Neural crest cell (in vitro differentiated cells): ENCODE results near the gene SYCP2L. TPM values are rescaled to one million over a fixed set of nuclear protein-coding genes. Genes with fewer than 3 reads are reported as not detected.
A peak's percentile ranks its signal among the peaks of the same experiment; 100 is the strongest.

Experiments
- DNase-seq: peaks from one replicate; pipeline ENCODE4 v3.0.0; 2021; ENCODE audit warnings: low read depth, mixed read lengths, low spot score
- H3K27ac Mint-ChIP-seq: one replicate; pipeline ENCODE4 v1.8.0; 2021; ENCODE audit warnings: mild to moderate bottlenecking, mixed read lengths; ENCODE audit not compliant: unreplicated experiment
- H3K27me3 Mint-ChIP-seq: 2 replicates; pipeline ENCODE4 v1.8.0; 2021; ENCODE audit warnings: low read depth, mild to moderate bottlenecking, mixed read lengths
- H3K36me3 Mint-ChIP-seq: 2 replicates; pipeline ENCODE4 v1.8.0; 2021; ENCODE audit warnings: low read depth, mild to moderate bottlenecking, mixed read lengths
- H3K4me1 Mint-ChIP-seq: 2 replicates; pipeline ENCODE4 v1.8.0; 2021; ENCODE audit warnings: mixed read lengths
- H3K4me3 Mint-ChIP-seq: one replicate; pipeline ENCODE4 v1.8.0; 2021; ENCODE audit warnings: mild to moderate bottlenecking, mixed read lengths
- H3K9me3 Mint-ChIP-seq: 2 replicates; pipeline ENCODE4 v1.8.0; 2021; ENCODE audit warnings: mixed read lengths
- CTCF ChIP-seq: fragments of 200-600 bp; sonication (generic); conservative IDR thresholded peaks from 2 replicates; pipeline ENCODE4 v1.5.0; 2021; ENCODE audit warnings: antibody characterized with exemption, mild to moderate bottlenecking
- total RNA-seq: library from RNA; stranded (reverse); gene quantifications from 2 replicates; pipeline ENCODE4 v1.2.1, GENCODE V29; 2021

SYCP2L gene
- total RNA-seq, 1 donor from 2014 or later, result 5.6 TPM

DNA sequence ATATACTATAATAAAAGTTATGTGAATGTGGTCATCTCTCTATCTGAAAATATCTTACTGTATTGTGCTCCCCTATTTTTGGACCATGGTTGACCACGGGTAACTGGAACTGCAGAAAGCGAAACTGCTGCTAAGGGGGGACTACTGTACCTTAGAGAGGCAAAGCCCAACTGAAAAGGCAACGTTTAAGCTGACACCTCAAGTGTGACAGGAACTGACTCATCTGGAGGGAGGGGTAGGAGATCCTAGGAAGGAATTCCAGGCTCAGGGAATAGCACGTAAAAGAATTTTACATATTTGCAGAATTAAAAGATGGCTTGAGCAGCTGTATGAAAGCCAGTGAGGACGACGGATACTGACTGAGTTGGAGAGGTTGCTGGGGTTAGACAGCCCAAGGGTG is 122.5 kb downstream of the SYCP2L start:
- no peak for TF ChIP-seq CTCF
- Mint-ChIP-seq H3K27me3 (no peaks in the 10 kb centered on the region), H3K9me3 (no peaks in the 10 kb centered on the region), H3K36me3 (no peaks in the 10 kb centered on the region), H3K4me1 (no peaks in the 10 kb centered on the region), H3K27ac (no peak overlapping the region), H3K4me3 (no peak overlapping the region)
- no peak for DNase-seq

DNA sequence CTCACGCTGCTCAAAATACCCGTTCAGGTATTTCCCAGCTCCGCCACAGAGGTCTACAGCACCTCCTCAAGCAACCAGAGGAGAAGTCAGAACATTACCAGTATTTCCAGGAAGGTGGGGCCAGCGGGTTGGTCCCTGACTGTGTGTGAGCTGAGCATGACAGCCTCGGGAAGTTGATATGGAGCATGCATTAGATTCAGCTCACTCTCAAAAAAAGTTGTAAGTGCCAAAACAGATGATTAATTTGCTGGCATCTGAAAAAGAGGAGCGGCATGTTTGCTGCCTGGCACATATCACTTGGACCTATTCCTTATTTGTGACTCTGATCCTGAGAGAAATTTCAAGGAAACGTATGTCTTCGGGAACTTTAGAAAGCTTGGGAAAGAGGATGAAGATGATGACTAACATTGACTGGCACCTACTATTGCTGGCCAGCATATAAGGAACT is 125.0 kb downstream of the SYCP2L start:
- no peaks in the 10 kb centered on the region for H3K27me3 Mint-ChIP-seq
- H3K27ac Mint-ChIP-seq, result no peak overlapping the region

GRCh38 chr6:11012295-11012754 is 125.5 kb downstream of the SYCP2L start:
- H3K36me3 Mint-ChIP-seq, result no peaks in the 10 kb centered on the region
- no peak for DNase-seq
- TF ChIP-seq CTCF, result no peak
- H3K27ac Mint-ChIP-seq, result no peak overlapping the region
- H3K27me3 Mint-ChIP-seq, result no peaks in the 10 kb centered on the region
- no peaks in the 10 kb centered on the region for H3K4me1 Mint-ChIP-seq
- H3K9me3 Mint-ChIP-seq, result no peaks in the 10 kb centered on the region
- H3K4me3 Mint-ChIP-seq, result no peak overlapping the region

More for the DNA sequence above, 125.0 kb downstream of the SYCP2L start:
- no peak for DNase-seq
- no peak overlapping the region for H3K4me3 Mint-ChIP-seq
- H3K36me3 Mint-ChIP-seq, result no peaks in the 10 kb centered on the region
- H3K4me1 Mint-ChIP-seq, result no peaks in the 10 kb centered on the region
- no peaks in the 10 kb centered on the region for H3K9me3 Mint-ChIP-seq
- no peak for TF ChIP-seq CTCF

GRCh38 chr6:11012976-11013720 is 126.3 kb downstream of the SYCP2L start:
- Mint-ChIP-seq H3K4me3 (no peak overlapping the region), H3K4me1 (no peaks in the 10 kb centered on the region), H3K27me3 (no peaks in the 10 kb centered on the region), H3K9me3 (no peaks in the 10 kb centered on the region), H3K36me3 (no peaks in the 10 kb centered on the region), H3K27ac (peak overlapping the region; percentile 27)
- DNase-seq, result no peak
- TF ChIP-seq CTCF, result no peak

DNA sequence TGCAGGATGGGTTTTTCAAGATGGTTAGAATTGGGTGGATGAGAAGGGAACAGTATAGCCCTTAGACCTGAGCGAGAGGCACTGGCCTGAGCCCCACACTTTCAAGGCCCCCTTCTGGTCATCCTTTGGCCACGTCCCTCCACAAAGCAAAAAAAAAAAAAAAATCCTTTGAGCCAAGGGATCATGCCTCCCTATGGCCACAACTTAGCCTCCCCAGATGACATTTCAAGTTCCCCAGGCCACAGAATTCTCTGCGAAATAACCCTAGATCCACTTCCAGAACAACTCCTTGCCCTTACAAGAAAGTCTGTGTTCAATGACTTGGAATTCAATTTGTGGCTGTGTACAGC is 126.8 kb downstream of the SYCP2L start:
- Mint-ChIP-seq H3K4me3 (no peak overlapping the region), H3K4me1 (no peaks in the 10 kb centered on the region), H3K9me3 (no peaks in the 10 kb centered on the region), H3K27me3 (no peaks in the 10 kb centered on the region), H3K36me3 (no peaks in the 10 kb centered on the region), H3K27ac (no peak overlapping the region)
- TF ChIP-seq CTCF, result no peak
- DNase-seq, result no peak
